Coronary artery (tissue), 2 donors: Measurements from ENCODE around the gene PHC3.

Experiments used
- DNase-seq: peaks from one replicate; pipeline ENCODE4 v3.0.0-alpha.2; 2017; ENCODE audit warnings: low spot score
- H3K27ac ChIP-seq, 2 donors: fragments of 200-600 bp; sonication (generic); one replicate each; pipeline ENCODE4 v1.5.1; 2016 to 2019
- H3K4me3 ChIP-seq: fragments of 200-600 bp; sonication (generic); 2 replicates; pipeline ENCODE4 v1.5.1; 2016; ENCODE audit warnings: mild to moderate bottlenecking, moderate library complexity
- TF ChIP-seq, protein P1 (sequence below): fragments of 200-600 bp; sonication (generic); IDR thresholded peaks from one replicate; pipeline ENCODE4 v1.5.1; 2019; ENCODE audit warnings: antibody characterized with exemption

Gene PHC3

DNA sequence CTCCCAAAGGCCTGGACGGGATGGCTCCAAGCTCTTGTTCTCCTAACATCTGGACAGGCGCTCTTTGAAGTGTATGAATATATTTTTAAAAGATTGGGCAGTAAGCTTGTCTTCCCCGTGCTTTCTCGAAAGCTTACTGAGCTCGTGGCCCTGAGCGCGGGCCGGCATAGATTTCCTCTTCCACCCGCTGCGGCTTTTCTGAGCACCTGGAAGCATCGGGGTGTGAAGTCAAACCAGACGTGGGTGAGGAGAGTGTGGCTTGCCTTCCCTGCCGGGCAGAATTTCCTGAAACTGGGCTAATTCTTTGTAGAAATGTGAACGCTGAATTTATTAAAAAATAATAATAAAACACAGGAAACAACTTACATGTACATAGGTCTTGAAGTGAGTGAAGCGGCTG lies 117.8 kb downstream of the PHC3 start:
- no peak overlapping the region for H3K27ac ChIP-seq
- TF ChIP-seq, protein P1, sequence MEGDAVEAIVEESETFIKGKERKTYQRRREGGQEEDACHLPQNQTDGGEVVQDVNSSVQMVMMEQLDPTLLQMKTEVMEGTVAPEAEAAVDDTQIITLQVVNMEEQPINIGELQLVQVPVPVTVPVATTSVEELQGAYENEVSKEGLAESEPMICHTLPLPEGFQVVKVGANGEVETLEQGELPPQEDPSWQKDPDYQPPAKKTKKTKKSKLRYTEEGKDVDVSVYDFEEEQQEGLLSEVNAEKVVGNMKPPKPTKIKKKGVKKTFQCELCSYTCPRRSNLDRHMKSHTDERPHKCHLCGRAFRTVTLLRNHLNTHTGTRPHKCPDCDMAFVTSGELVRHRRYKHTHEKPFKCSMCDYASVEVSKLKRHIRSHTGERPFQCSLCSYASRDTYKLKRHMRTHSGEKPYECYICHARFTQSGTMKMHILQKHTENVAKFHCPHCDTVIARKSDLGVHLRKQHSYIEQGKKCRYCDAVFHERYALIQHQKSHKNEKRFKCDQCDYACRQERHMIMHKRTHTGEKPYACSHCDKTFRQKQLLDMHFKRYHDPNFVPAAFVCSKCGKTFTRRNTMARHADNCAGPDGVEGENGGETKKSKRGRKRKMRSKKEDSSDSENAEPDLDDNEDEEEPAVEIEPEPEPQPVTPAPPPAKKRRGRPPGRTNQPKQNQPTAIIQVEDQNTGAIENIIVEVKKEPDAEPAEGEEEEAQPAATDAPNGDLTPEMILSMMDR = no peak
- no peak overlapping the region for H3K4me3 ChIP-seq

DNA sequence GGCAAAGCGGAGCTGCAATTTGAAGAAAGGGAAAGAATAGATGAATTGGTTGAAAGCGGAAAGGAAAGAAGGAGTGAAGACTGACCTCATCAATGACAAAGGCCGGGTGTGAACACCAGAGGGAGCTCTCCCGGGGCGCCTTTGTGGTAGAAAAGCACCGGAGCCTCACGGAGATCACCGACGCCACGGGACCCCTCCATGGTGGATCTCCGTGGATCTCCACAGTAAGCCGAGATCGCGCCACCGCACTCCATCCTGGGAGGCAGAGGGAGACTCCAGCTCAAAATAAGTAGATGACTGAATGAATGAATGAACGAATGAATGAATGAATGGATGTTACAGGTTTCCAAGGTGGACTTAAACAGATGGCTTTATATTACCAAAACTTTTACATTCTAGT lies 118.8 kb downstream of the PHC3 start:
- DNase-seq = no peak
- TF ChIP-seq, protein P1 = no peak
- H3K4me3 ChIP-seq = no peak overlapping the region
- H3K27ac ChIP-seq = no peak overlapping the region

More for the DNA sequence above, 117.8 kb downstream of the PHC3 start:
- no peak for DNase-seq

DNA sequence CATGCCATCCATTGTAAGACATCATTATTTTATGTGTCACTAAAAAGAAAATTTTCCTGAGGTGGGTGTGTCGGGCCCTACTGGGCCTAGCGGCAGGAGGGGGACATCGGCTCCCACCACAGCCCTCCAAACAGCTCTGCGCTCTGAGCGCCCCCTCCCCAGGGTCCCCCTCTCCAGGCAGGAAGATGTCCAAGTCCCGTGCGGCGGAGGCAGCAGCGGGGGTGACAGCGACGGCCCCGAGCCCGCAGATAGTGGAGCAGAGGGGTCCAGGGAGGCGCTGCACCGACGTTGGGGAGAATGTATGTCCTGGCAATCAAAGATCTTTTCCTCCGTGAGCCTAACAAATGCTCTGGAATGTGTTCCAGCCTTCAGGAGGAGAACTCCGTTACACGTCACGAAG lies 119.5 kb downstream of the PHC3 start:
- TF ChIP-seq, protein P1 = no peak
- Histone ChIP-seq H3K27ac (no peak overlapping the region), H3K4me3 (no peak overlapping the region)
- DNase-seq = no peak

DNA sequence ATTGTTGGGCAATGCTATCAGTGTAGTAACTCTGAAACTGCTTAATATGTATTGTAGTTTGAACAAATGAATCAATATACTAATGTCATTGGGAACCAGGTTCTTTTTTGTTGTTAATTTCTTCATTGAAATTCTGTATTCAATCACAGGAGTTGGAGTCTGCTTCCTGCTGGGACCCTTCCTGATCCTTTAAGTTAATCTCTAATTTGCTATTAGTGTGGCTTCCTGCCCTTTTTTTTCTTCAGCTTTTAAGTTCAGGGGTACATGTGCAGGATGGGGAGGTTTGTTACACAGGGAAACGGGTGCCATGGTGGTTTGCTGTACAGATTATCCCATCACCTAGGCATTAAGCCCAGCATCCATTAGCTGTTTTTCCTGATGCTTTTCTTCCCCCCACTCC lies 122.1 kb downstream of the PHC3 start:
- TF ChIP-seq, protein P1 = no peak
- Histone ChIP-seq H3K4me3 (no peak overlapping the region), H3K27ac (no peak overlapping the region)
- DNase-seq = no peak

DNA sequence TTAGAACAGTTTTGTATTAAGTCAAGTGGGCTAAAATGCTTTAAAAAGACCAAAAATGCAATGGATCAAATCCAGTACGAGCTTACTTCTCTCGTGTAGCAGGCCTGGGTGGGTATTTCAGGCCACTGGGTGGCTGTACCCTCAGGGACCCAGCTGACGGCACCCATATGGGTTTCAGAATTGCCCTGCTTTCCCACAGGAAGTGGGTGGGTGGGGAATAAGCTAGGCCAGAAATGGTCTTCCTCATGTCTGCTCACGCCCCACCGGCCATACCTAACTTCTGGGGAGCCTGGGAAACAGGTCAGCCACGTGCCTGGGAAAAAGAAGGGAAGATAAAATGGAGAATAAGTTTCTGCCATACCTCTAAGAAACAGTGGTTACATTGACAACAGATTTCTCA lies 123.4 kb downstream of the PHC3 start:
- TF ChIP-seq, protein P1 = no peak
- no peak overlapping the region for H3K27ac ChIP-seq
- no peak overlapping the region for H3K4me3 ChIP-seq
- DNase-seq = no peak

DNA sequence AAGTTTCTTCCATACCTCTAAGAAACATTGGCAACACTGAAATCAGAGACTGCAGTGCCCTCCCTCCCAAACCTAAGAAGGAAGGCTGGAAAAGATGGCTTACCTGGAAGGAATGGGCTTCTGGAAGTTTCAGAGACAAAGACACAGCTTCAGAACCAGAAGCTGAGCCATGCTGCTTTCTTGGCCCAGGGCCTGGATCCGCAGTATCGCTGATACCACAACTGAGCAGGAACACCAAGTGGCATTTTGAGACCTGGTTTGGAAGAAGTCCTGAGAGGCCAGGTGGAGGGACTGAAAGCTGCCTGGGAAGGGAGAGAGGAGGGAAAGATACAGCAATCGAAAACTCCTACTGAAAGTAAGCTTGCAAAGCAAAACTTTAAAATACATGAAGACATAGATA lies 124.0 kb downstream of the PHC3 start:
- TF ChIP-seq, protein P1 = no peak
- Histone ChIP-seq H3K4me3 (no peak overlapping the region), H3K27ac (no peak overlapping the region)
- no peak for DNase-seq

DNA sequence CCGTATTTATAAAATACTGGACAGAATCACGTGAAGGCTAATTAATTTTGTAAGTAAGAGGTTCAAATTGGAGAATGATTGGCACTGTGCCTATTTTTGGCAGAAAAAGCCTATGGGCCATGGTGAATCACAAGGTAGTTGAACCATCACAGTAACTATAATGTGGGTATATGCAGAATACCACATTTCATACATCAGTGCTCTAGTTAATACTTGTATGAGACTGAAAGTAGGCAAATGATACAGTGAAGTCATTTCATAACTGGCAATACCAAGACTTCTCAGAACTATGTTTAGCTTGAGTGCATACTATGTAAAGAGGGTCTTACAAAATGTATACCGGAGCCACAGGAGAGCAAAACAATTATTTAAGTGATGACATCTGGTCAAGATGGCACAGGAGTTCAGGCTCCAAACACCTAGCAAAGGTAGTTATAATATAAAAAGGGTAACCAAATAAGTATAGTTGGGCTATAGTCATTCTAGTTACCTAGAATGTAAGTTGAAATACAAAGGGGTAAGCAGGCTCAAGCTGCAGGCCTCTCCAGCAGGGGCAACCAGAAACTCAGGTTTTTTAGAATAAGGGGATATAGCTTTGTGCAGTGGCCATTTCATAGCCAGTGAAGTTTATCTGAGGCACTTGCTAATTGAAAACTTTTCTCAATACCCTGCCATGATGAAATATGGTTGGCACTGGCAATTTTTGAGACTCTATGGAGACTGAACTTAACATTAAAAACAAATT lies 124.7 kb downstream of the PHC3 start:
- TF ChIP-seq, protein P1 = no peak
- no peak overlapping the region for H3K4me3 ChIP-seq
- H3K27ac ChIP-seq = no peak overlapping the region
- no peak for DNase-seq
